C1 segment of cervical spinal cord (tissue), 14 donors: ENCODE measurements around the gene PYY.
A peak's percentile ranks its signal among the peaks of the same experiment; 100 is the strongest.

Experiments used
- DNase-seq, 14 donors: peaks; one replicate each; lab custom pipeline; 2025; lab: John Stamatoyannopoulos, UW

The PYY gene

DNA sequence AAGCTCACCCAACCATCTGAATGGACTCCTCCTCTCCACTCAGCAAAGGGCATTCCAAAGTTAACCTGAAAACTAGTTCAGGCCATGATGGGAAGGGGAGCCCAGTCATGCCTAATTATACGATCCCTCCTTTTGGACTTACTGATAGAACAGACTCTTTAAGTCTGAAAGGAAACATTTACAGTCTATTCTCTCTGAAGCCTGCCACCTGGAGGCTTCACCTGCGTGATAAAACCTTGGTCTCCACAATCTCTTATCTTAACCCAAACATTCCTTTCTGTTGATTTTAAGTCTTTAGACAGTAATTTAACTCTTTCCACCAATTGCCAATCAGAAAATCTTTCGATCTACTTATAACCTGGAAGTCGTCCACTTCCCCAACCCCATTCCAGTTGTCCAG lies 37.4 kb downstream of the PYY start:
- no peak for DNase-seq

DNA sequence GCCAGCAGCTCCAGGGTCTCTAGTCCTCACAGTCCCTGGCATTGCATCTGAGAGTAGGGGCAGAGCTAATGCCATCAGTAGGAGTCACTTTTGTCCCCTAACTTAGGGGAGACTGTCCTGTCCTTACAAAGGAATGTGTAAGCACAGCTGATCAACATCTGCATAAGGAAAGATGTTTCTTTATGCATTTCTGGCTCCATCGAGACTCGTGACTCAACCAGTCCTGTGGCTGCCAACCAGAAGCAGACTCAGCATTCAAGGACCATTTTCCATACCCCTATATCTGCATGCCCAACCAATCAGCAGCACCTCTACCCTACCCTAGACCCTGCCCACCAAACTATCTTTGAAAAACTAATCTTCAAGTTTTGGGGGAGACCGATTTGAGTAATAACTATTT lies 38.2 kb downstream of the PYY start:
- DNase-seq: no peak

DNA sequence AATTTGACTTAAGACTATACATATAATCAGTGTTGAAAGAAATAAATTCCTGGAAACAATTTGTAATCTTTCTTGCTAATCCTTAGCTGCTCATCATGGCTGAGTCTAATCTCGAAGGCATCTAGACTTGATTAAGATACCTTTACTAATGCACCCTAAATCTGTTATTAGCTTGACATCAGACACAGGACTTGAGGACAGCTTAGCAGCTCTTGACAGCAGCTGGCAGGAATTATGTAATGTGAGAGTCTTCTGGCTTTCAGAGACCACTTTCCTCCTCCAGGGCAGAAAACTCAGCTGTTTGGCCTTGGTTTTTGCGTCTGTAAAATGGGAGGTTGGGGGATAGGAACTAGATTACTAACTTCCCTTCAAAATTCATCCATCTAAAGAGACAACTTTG lies 39.3 kb downstream of the PYY start:
- DNase-seq: no peak

DNA sequence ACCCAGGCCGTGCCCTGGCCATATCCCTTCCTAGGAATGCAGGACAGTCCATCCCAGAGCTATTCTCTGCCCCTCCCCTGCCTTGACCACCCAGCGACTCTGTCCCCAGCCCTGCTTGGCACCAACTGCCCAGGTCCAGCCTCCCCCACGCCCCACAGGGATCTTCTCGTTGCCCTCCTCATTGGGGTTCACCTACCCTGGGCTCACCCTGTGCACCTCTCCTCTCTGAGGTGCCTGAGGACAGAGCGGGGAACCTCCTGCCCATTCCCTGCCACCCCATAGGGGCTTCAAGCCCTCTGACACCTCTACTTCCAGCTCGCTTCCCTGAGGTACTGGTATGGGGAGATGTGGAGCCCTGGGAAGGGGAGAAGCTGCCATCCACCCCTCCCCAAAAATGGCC lies 40.2 kb downstream of the PYY start:
- no peak for DNase-seq

DNA sequence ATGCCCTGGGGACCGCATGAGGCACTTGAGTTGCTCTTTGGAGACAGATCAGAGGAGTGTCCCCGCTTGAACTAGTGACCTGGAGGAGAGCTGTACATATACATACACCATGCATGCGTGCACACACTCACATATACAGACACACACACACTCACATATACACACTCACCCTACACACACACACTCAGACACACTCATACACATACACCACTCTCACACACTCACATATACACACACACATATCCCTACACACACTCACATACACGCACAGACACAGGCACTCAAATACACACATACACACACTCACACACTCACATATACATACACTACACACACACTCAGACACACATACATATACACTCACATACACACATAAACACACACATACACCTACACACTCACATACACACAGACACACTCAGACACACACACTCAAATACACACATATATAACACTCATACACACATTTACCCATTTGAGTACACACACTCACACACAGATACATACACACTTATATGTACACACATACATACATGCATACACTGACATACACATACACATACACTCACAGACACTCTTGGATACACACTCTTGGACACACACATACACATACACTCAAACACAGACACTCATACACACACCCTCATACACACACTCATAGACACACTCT lies 41.0 kb downstream of the PYY start:
- no peak for DNase-seq

DNA sequence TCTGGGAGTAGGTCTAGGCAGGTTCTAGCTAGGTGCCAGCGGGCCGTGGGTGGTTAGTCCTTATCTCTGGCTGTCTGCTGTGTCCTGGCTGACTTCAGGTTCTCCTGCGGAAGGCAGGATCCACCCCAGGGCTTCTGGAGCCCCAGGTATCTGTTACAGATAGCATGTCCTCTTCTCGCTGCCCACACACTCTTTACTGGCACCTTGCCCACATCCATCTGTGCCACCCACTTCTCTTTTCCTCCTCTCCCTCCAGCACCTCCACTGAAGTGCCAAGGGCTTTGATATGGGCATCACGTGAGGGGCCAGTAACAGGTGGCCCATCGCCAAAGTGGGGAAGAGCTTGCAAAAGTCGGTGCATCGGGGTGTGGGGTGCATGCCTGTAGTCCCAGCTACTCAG lies 41.8 kb downstream of the PYY start:
- no peak for DNase-seq

DNA sequence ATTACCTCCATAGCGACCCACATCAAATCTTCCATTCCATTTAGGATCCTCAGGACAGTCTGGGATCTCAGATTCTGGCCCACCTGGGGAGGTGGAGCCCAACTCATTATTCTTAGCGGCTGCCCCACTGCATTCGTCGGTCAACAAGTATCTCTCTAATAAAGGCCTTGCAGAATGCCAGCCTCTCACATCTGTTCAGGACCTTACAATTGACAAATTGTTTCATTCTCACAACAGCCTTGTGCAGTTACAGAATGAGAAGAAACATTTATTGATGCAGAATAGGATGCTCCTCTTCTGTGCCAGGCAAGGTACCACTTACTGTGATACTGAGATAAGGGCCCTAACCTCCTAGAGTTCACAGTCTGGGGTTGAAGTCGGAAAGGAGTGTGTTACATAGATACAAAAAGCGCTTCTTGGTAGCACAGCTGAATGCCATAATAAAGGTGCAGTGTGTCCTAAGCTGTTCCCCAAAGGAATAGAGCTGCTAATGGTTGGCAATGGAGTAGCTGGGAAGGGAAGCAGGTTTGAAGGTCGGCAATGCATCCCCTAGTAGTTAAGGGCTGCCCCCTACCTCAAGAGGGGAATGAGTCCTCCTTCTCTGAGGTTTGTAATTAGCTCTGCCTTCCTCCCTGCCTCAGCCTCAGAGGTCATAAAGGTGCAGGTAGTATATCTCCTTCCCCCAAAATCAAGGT lies 44.1 kb downstream of the PYY start:
- DNase-seq: peak in 6 of 14 donors; percentile 15 to 56 (median 24)

DNA sequence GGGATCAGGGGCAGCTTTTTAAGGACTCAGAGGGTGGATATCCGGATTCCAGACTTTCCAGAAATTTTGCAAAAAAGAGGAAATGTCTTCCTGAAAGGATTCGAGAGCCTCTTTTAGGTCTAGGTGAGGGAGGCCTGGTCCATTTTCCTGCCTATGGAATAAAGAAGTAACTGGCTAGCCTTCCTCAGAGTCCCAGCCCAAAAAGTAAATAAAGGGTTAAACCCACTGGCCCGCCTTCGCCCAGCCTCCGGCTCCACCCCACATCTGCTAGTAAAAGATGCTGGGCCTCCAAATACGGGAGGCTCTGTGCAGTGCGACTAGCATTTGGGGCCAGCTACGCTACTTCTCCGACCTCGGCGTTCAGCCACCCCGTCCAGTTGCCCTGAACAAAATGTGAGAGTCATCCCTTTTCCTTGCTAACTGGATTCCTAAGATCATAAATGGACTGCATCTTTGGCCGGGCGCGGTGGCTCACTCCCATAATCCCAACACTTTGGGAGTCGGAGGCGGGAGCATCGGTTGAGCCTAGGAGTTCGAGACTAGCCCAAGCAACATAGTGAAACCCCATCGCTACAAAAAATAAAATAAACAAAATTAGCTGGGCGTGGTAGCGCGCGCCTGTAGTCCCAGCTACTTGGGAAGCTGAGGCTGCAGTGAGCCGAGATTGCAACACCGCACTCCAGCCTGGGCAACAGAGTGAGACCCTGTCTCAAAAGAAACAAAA lies 45.6 kb downstream of the PYY start:
- peak in 13 of 14 donors; percentile 24 to 85 (median 79) for DNase-seq

DNA sequence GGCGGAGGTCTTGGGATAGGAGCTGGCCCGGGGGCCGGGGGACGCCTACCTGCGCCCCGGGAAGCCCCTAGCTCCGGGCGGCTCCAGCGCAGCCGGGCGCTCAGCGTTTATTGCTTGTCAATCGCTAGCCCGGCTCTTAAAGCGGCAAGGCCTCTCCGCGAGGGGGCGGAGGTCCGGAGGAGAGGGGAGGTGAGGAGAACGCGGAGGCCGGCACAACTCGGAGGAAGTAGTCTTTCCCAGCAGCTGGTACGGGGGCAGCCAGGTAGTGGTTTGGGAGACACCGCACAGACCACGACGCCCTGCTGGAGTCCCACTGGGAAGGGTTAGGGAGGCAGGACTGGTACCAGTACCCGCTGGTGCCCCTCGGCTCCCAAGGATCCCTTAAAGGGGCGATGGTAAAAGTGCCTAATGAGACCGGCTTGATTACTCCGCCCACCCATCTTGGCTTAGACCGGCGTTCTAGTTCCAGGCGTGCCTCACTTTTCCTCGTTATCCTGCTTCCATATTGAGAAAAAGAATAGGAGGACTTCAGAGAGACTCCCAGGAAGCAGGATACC lies 46.2 kb downstream of the PYY start, which contains the start of gene MPP2:
MPP2 (minus strand) TSS at position 112 of the 557 bp plus-strand sequence. CDS start 3,076 bp downstream, outside the sequence.
- peak; percentile 23 to 98 (median 84) for DNase-seq

DNA sequence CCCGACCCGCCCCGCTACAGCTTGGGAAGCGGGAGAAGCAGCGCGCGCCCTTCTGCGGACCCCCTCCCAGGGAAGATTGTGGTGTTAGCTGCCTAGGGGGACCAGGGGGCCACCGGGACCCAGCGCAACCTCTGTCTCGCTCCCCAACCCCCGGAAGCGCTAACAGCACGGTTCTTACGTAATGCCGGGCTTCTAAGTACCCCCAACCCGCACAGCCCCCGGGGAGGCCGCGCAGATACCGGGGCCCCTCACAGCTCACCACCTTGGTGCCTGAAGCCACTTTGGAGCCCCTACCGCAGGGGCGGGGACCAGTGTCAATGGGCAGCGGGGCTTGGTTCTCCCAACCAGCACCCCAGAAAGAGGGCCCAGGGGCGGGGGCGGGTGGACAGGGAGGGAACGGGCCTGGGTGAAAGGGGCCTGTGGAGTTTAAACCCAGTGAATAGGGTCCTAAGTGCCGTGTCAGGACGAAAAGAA lies 46.8 kb downstream of the PYY start:
- DNase-seq: peak in 6 of 14 donors; percentile 31 to 75 (median 66)

DNA sequence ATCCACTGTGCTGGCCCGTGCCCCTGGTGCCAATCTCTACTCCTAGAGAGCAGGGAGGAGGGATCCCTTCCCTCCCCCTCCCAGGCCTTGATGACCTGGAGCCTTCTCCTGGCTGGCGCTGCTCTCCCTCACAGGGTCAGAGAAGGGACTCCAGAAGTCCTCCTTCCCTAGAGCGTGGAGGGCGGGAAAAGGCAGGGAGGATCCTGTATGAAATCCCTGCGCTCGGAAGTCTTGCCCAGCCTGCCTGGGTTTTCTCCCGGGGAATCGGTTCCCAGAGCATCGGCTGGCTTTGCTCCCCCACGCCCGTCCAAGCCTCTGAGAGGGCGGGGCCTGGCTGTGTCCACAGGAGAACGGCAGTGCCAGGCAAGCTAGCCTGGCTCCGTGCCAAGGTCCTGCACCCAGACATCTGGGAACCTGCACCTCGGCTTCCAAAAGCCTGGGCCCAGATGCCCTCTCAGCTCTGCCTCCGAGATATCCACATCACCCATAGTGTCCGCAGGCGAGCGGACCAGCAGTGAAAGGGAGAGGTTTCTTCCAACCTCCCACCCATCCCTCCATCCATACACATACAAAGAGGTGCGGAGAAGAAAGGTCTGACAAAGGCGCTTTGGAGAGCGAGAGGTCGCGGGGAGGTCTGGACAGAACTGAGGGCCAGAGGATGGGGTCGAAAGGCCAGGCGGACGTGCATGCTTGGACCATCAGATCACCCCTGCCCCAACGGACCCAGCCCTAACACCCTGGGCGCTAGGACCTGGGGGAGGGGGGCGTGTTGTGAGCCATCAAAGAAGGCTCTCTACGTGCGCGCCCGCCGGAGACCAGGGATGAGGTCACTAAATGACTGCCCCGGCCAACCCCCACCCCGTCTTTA lies 47.5 kb downstream of the PYY start:
- DNase-seq: peak in 13 of 14 donors; percentile 63 to 93 (median 85)

DNA sequence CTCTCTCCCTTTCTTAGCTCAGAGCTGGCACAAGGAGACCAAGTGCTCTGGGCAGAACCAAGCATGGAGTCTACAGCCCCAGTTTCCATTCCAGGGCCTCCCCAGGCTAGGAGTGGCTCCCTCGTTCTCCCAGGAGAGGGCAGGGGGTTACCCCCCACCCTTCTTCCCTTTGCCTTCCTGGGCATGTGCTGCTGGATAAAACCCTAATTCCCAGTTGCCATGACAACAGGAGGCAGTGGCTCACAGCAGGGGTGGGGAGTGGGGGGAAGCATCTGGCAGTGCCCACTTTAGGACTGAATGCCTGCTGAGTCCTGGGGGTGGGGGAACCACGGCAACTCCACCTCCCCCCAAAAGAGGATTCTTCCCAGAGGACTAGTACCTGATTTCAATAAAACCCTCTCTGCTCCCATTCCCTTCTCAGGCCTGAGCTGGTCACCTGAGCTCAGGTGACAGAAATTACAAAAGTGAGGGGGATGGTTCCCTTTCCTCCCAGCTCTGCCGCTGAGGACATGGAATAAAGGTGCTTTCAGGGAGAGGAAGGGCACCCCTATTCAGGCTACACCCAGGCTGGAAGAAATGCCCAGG lies 48.2 kb downstream of the PYY start:
- peak in 3 of 14 donors; percentile 20 to 26 (median 23) for DNase-seq
